Measurements from ENCODE around the gene PWWP3B.
"Not testable (repeated sequence)": the region's sequence is repeated elsewhere in the genome, so short reads cannot be mapped to it uniquely, and the experiment has no call there.

PWWP3B gene

GRCh38 chrX:106177106-106177981 is 9.2 kb downstream of the PWWP3B start:
- TF ChIP-seq, protein P1, sequence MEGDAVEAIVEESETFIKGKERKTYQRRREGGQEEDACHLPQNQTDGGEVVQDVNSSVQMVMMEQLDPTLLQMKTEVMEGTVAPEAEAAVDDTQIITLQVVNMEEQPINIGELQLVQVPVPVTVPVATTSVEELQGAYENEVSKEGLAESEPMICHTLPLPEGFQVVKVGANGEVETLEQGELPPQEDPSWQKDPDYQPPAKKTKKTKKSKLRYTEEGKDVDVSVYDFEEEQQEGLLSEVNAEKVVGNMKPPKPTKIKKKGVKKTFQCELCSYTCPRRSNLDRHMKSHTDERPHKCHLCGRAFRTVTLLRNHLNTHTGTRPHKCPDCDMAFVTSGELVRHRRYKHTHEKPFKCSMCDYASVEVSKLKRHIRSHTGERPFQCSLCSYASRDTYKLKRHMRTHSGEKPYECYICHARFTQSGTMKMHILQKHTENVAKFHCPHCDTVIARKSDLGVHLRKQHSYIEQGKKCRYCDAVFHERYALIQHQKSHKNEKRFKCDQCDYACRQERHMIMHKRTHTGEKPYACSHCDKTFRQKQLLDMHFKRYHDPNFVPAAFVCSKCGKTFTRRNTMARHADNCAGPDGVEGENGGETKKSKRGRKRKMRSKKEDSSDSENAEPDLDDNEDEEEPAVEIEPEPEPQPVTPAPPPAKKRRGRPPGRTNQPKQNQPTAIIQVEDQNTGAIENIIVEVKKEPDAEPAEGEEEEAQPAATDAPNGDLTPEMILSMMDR (IDR thresholded peaks at IDR 0.05; ENCODE audit: low read depth, low read length), result no peak
- no peak overlapping the region for H3K4me3 ChIP-seq (ENCODE audit: low read depth, low read length)

DNA sequence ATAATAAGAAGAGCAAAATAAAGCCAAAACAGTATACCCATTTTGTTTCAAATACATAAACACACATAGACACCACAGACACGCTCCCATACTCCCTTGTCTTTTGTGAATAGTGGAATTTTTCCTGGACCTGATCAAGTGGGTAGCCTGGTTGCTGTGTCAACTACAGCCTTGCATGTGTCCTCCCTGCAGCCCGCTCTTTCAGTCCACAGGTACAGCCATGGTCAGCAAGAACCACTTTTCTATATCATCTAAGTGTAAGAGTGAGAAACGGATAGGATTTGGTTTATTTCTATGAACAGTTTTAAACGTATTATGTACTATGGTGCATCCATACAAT is 9.8 kb downstream of the PWWP3B start:
- TF ChIP-seq, protein P1 (IDR thresholded peaks at IDR 0.05; ENCODE audit: low read depth, low read length), result no peak

GRCh38 chrX:106178826-106179225 is 10.7 kb downstream of the PWWP3B start:
- no peak overlapping the region for H3K4me3 ChIP-seq (ENCODE audit: low read depth, low read length)
- TF ChIP-seq, protein P1 (IDR thresholded peaks at IDR 0.05; ENCODE audit: low read depth, low read length), result no peak

More for the DNA sequence above, 9.8 kb downstream of the PWWP3B start:
- H3K4me3 ChIP-seq (ENCODE audit: low read depth, low read length), result no peak overlapping the region

DNA sequence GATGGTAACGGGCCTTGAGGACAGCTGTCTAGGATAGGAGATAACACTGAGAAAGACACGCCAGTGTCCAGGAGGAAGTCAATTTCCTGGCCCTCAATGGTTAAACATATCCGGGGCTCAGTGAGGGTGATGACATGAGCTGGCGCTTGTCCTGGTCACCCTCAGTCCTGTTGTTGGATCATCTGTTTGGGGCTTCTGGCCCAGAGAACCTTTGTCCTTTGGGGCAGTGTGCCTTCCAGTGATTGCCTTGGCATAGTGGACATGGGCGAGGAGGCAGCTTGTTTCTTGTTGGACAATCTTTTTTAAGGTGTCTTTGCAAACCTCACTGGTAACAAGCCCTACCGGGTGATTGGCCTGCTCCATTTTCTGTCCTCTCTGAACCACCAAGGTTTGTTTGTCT is 15.6 kb downstream of the PWWP3B start:
- H3K4me3 ChIP-seq (ENCODE audit: low read depth, low read length), result not testable (repeated sequence)

- H3K4me3 ChIP-seq (ENCODE audit: low read depth, low read length), result no peak overlapping the region
- TF ChIP-seq, protein P1 (IDR thresholded peaks at IDR 0.05; ENCODE audit: low read depth, low read length), result no peak
These were observed 33.5 kb downstream of the PWWP3B start for GRCh38 chrX:106201502-106202178.

DNA sequence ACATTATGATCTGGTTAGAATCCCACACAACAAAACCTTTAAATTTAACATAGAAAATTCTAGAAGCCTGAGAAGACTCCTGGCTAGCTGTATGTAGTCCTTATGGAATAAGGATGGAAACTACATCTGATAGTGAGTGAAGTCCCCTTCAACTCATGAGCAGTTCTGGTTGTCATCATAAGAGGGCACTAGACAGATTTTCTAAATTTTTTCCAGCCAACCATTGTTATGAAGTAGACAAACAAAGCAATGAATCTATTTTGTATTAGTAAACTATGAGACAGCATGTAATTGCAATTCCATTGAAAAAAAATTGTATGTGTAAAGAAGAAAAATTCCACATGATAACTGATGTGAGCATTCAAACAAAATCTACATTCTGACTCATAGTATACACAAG is 35.2 kb downstream of the PWWP3B start:
- H3K4me3 ChIP-seq (ENCODE audit: low read depth, low read length), result no peak overlapping the region
- TF ChIP-seq, protein P1 (IDR thresholded peaks at IDR 0.05; ENCODE audit: low read depth, low read length), result no peak

DNA sequence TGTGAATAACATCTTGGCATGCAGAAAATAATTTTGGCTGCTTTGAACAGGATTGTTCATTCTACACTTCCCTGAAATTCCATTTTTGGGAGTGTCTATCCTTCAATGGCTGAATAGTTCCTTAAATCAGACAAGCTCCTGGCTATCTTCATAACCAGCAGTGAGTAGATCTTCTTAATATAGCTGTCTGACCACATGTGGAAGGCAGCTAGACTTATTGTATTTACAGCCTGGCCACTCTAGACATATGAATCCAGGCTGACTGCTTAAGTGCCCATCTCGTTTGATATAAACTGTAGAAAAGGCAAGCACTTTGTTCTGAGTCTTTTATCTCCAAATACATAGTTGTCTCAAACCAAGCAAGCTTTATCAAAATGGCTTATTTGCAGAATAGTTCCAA is 40.0 kb downstream of the PWWP3B start:
- TF ChIP-seq, protein P1 (IDR thresholded peaks at IDR 0.05; ENCODE audit: low read depth, low read length), result no peak
- H3K4me3 ChIP-seq (ENCODE audit: low read depth, low read length), result no peak overlapping the region
